Endothelial cell (in vitro differentiated cells): ENCODE results near the gene PNPLA5. TPM values are rescaled to one million over a fixed set of nuclear protein-coding genes. Genes with fewer than 3 reads are reported as not detected.
A peak's percentile ranks its signal among the peaks of the same experiment; 100 is the strongest.

Experiments used
- DNase-seq: peaks from one replicate; pipeline ENCODE4 v3.0.0; 2021; ENCODE audit warnings: low spot score
- H3K27ac Mint-ChIP-seq: one replicate; pipeline ENCODE4 v1.8.0; 2021; ENCODE audit warnings: mixed read lengths, inconsistent platforms; ENCODE audit not compliant: unreplicated experiment
- H3K27me3 Mint-ChIP-seq: one replicate; pipeline ENCODE4 v1.8.0; 2021; ENCODE audit warnings: mild to moderate bottlenecking, moderate library complexity, mixed read lengths, inconsistent platforms; ENCODE audit not compliant: unreplicated experiment
- H3K36me3 Mint-ChIP-seq: one replicate; pipeline ENCODE4 v1.8.0; 2021; ENCODE audit warnings: mild to moderate bottlenecking, low read depth, mixed read lengths, inconsistent platforms; ENCODE audit not compliant: unreplicated experiment
- H3K4me1 Mint-ChIP-seq: one replicate; pipeline ENCODE4 v1.8.0; 2021; ENCODE audit warnings: mild to moderate bottlenecking, mixed read lengths, inconsistent platforms; ENCODE audit not compliant: unreplicated experiment
- H3K4me3 Mint-ChIP-seq: one replicate; pipeline ENCODE4 v1.8.0; 2021; ENCODE audit warnings: mild to moderate bottlenecking, mixed read lengths, inconsistent platforms; ENCODE audit not compliant: unreplicated experiment
- H3K9me3 Mint-ChIP-seq: one replicate; pipeline ENCODE4 v1.8.0; 2021; ENCODE audit warnings: mixed read lengths, inconsistent platforms; ENCODE audit not compliant: unreplicated experiment
- CTCF ChIP-seq: fragments of 200-600 bp; sonication (generic); IDR thresholded peaks from one replicate; pipeline ENCODE4 v1.5.0; 2021; ENCODE audit warnings: antibody characterized with exemption; ENCODE audit not compliant: unreplicated experiment
- total RNA-seq: library from RNA; stranded (reverse); fragmentation: NEBNext Ultra II Directional; extraction: Animal tissue kit (Norgen Biotek cat#: 25700); gene quantifications from one replicate; pipeline ENCODE4 v1.2.1, GENCODE V29; 2021; ENCODE audit not compliant: unreplicated experiment

PNPLA5 gene
- total RNA-seq, 1 donor from 2014 or later = not detected

DNA sequence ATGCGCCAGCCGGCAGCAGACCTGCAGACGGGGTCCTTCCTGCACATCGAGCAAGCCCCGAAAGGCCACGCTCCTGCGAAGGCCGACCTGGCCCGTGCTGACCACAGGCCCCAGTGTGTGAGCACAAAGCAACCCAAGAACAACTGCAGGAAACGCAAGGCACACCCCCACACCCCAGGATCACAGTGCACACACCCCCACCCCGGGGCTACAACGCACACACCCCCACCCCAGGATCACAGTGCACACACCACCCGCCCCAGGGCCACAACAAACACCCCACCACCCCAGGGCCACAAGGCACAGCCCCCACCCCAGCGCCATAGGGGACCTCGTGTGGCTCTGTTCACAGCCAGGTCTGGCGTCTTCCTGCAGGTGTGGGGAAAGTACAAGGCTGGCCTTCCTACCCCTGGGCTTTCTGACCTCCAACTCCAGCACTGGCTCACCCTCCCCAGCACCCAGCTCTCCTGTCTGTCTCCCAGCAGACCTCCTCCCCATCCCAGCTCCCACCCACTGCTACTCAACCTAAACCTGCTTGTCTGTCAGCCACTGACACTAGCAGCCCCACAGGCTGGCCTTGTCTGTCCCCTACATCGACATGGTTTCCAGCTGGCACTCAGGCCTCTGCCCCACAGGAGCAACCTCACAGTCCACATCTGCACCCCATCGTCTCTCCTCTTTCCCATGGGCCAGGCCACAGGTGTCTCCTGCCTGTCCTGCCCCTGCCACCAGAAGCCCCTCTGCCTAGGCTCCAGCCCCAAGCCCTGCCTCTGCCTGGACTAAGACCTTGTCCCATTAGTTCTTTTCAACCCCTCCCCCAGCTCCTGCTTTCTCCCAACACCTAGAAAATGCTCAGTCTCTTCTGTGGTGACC, 59.2 kb downstream of the PNPLA5 start:
- no peak overlapping the region for H3K27ac Mint-ChIP-seq
- no peak for DNase-seq
- no peaks in the 10 kb centered on the region for H3K9me3 Mint-ChIP-seq
- peaks cover 9% of the 10 kb centered on the region for H3K27me3 Mint-ChIP-seq
- peak overlapping the region; percentile 31 for H3K4me3 Mint-ChIP-seq
- peaks cover 17% of the 10 kb centered on the region for H3K36me3 Mint-ChIP-seq
- TF ChIP-seq CTCF = no peak
- H3K4me1 Mint-ChIP-seq = peaks cover 10% of the 10 kb centered on the region

GRCh38 chr22:43831561-43832392, 60.0 kb downstream of the PNPLA5 start:
- H3K9me3 Mint-ChIP-seq = no peaks in the 10 kb centered on the region
- H3K4me3 Mint-ChIP-seq = no peak overlapping the region
- H3K4me1 Mint-ChIP-seq = peaks cover 10% of the 10 kb centered on the region
- H3K27me3 Mint-ChIP-seq = peaks cover 9% of the 10 kb centered on the region
- TF ChIP-seq CTCF = no peak
- peaks cover 16% of the 10 kb centered on the region for H3K36me3 Mint-ChIP-seq
- DNase-seq = no peak
- H3K27ac Mint-ChIP-seq = no peak overlapping the region

GRCh38 chr22:43830931-43831560, 60.8 kb downstream of the PNPLA5 start:
- Mint-ChIP-seq H3K27ac (no peak overlapping the region), H3K4me3 (no peak overlapping the region), H3K27me3 (peaks cover 9% of the 10 kb centered on the region), H3K36me3 (peaks cover 16% of the 10 kb centered on the region), H3K9me3 (no peaks in the 10 kb centered on the region), H3K4me1 (peaks cover 10% of the 10 kb centered on the region)
- no peak for DNase-seq
- TF ChIP-seq CTCF = no peak

- Mint-ChIP-seq H3K27ac (no peak overlapping the region), H3K4me3 (no peak overlapping the region), H3K36me3 (peaks cover 24% of the 10 kb centered on the region), H3K9me3 (no peaks in the 10 kb centered on the region), H3K27me3 (peaks cover 5% of the 10 kb centered on the region), H3K4me1 (peaks cover 4% of the 10 kb centered on the region)
- no peak for DNase-seq
- no peak for TF ChIP-seq CTCF
Observed at GRCh38 chr22:43829904-43830851, 61.6 kb downstream of the PNPLA5 start.

Other genes starting within 250 kb of the PNPLA5 start
- 0.69 TPM for gene EFCAB6, start 79.7 kb downstream of the PNPLA5 start, total RNA-seq
- gene SULT4A1, start 29.5 kb downstream of the PNPLA5 start, total RNA-seq = 16.5 TPM
- 18.3 TPM for gene PNPLA3, start 31.8 kb upstream of the PNPLA5 start, total RNA-seq
- gene SAMM50, start 63.4 kb upstream of the PNPLA5 start, total RNA-seq = 81.6 TPM
- 105 TPM for gene PARVB, start 132.3 kb upstream of the PNPLA5 start, total RNA-seq